ENCODE results near the gene TMEFF2. TPM values are rescaled to one million over a fixed set of nuclear protein-coding genes. Genes with fewer than 3 reads are reported as not detected.
"Not testable (repeated sequence)": the region's sequence is repeated elsewhere in the genome, so short reads cannot be mapped to it uniquely, and the experiment has no call there.

Gene TMEFF2
- total and polyA plus RNA-seq, 7 experiments from 2014 or later, result not detected

DNA sequence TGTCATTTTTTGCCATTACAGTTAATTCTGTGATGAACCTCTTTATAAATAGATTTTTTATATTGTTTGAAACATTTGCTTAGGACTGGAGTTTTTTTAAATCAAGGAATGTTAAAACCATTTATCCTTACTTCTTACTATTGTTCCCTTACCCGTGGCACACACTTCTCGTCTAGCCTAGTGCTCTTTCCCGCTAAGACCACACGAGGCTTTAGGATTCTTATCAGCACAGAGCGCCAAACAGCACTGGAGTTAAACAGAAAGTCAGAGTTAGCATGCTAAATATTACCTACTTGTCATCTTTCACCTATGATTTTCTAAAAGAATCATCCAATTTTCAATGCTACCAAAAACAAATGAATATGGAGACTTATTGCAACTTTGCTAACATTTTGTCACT is 112.6 kb downstream of the TMEFF2 start:
- H3K4me1 ChIP-seq (ENCODE audit: control insufficient read depth in 2 of 2, insufficient read depth in 2 of 2, low read length in 2 of 2), result no peaks in the 10 kb centered on the region
- DNase-seq (no peak), ATAC-seq (no peak)
- H3K9me3 Mint-ChIP-seq, result peaks cover 0 to 3% (median 0%) of the 10 kb centered on the region in 11 donors
- no peak overlapping the region for H3K4me3 ChIP-seq (ENCODE audit: low read length)
- no peaks in the 10 kb centered on the region for H3K27me3 ChIP-seq (ENCODE audit: control insufficient read depth in 2 of 2, insufficient read depth in 2 of 2, low read length in 2 of 2)
- ChIA-PET POLR2A (no interaction called here), CTCF (no interaction called here)
- no peaks in the 10 kb centered on the region for H3K36me3 ChIP-seq (ENCODE audit: control insufficient read depth in 2 of 3, insufficient read depth in 3 of 3, low read length in 3 of 3)
- no peaks in the 10 kb centered on the region for H3K36me3 Mint-ChIP-seq
- H3K4me3 Mint-ChIP-seq, result no peak overlapping the region
- H3K27ac ChIP-seq (ENCODE audit: low read depth, low read length), result no peak overlapping the region
- intact Hi-C loops (cut with micrococcal nuclease), result no loop called here
- H3K27me3 Mint-ChIP-seq, result peaks cover 0 to 12% (median 6%) of the 10 kb centered on the region in 5 donors
- H3K9me3 ChIP-seq (ENCODE audit: control insufficient read depth in 2 of 3, low read length in 3 of 3), result no peaks in the 10 kb centered on the region
- H3K4me1 Mint-ChIP-seq, result peaks cover 0 to 4% (median 0%) of the 10 kb centered on the region in 7 donors
- H3K27ac Mint-ChIP-seq, result no peak overlapping the region

DNA sequence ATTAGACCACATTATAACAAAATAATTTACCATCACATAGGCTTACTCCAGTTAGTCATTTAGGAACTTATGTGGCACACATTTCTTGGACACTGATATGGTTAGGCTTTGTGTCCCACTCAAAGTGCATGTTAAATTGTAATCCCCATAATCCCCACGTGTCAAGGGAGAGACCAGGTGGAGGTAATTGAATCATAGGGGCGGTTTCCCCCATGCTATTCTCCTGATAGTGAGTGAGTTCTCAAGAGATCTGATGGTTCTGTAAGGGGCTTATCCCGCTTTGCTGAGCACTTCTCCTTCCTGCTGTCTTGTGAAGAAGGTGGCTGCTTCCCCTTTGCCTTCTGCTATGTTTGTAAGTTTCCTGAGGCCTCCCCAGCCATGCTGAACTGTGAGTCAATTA is 114.6 kb downstream of the TMEFF2 start:
- H3K27ac ChIP-seq (ENCODE audit: low read depth, low read length); H3K4me3 Mint-ChIP-seq; H3K9me3 Mint-ChIP-seq; H3K27me3 ChIP-seq (ENCODE audit: control insufficient read depth in 2 of 2, insufficient read depth in 2 of 2, low read length in 2 of 2); H3K27ac Mint-ChIP-seq; POLR2A ChIA-PET; H3K4me3 ChIP-seq (ENCODE audit: low read length); ATAC-seq; H3K36me3 ChIP-seq (ENCODE audit: control insufficient read depth in 2 of 3, insufficient read depth in 3 of 3, low read length in 3 of 3); DNase-seq; H3K36me3 Mint-ChIP-seq; intact Hi-C loops (cut with micrococcal nuclease); H3K9me3 ChIP-seq (ENCODE audit: control insufficient read depth in 2 of 3, low read length in 3 of 3); CTCF ChIA-PET; H3K4me1 ChIP-seq (ENCODE audit: control insufficient read depth in 2 of 2, insufficient read depth in 2 of 2, low read length in 2 of 2): not testable (repeated sequence)
- peaks cover 0 to 12% (median 8%) of the 10 kb centered on the region in 5 donors for H3K27me3 Mint-ChIP-seq
- peaks cover 0 to 12% (median 7%) of the 10 kb centered on the region in 7 donors for H3K4me1 Mint-ChIP-seq

DNA sequence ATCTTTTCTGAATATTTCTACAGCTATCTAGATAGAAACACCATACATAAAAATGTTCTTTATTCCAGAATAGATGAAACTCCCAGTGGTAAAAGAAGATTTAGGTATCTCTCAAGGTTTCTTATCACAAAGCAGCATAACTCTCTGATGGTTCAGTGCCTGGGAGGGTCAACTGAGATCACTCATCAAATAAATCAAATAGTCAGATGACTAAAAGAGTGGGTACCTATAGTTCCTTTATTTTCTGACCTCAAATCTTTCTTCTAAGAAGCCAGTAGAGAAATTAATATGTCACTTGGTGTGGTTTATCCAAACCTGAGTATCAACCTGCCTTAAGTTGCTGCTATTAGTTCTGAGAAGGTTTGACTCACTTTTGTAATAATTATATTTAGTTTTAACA is 120.9 kb downstream of the TMEFF2 start:
- Histone ChIP-seq H3K4me3 (ENCODE audit: low read length) (no peak overlapping the region), H3K36me3 (ENCODE audit: control insufficient read depth in 2 of 3, insufficient read depth in 3 of 3, low read length in 3 of 3) (no peaks in the 10 kb centered on the region), H3K27me3 (ENCODE audit: control insufficient read depth in 2 of 2, insufficient read depth in 2 of 2, low read length in 2 of 2) (no peaks in the 10 kb centered on the region), H3K27ac (ENCODE audit: low read depth, low read length) (no peak overlapping the region), H3K9me3 (ENCODE audit: control insufficient read depth in 2 of 3, low read length in 3 of 3) (no peaks in the 10 kb centered on the region), H3K4me1 (ENCODE audit: control insufficient read depth in 2 of 2, insufficient read depth in 2 of 2, low read length in 2 of 2) (peaks cover 0 to 5% of the 10 kb centered on the region in 2 donors)
- Mint-ChIP-seq H3K9me3 (no peaks in the 10 kb centered on the region), H3K27me3 (peaks cover 0 to 11% (median 0%) of the 10 kb centered on the region in 5 donors), H3K27ac (no peak overlapping the region), H3K4me3 (no peak overlapping the region), H3K4me1 (peaks cover 11 to 29% (median 23%) of the 10 kb centered on the region in 7 donors), H3K36me3 (no peaks in the 10 kb centered on the region)
- ChIA-PET CTCF (no interaction called here), POLR2A (no interaction called here)
- DNase-seq (no peak), ATAC-seq (no peak)
- intact Hi-C loops (cut with micrococcal nuclease), result no loop called here

DNA sequence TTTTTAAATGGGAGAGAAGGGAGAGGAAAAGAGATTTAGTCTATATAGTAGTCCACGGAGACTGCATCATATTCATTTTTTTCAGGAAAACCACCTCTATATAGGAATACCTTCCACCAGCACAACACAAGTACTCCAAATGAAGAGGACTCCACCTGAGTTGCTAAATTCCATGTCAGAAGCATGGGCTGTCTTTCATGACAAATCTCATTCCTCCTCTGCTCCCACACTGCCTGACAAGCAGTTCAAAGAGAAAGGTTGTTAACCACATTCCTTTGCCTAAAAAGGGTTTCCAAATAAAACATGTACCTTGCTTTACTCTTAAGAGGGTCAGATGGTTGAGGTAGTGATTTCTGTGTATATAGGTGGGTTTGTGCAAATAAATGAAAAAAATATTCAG is 122.0 kb downstream of the TMEFF2 start:
- DNase-seq (no peak), ATAC-seq (no peak)
- Mint-ChIP-seq H3K27ac (no peak overlapping the region), H3K9me3 (no peaks in the 10 kb centered on the region), H3K4me1 (peaks cover 11 to 29% (median 23%) of the 10 kb centered on the region in 7 donors), H3K27me3 (peaks cover 0 to 17% (median 0%) of the 10 kb centered on the region in 5 donors), H3K4me3 (peak overlapping the region in 6 of 10 donors; percentile 8 to 55 (median 26)), H3K36me3 (no peaks in the 10 kb centered on the region)
- Histone ChIP-seq H3K9me3 (ENCODE audit: control insufficient read depth in 2 of 3, low read length in 3 of 3) (no peaks in the 10 kb centered on the region), H3K4me3 (ENCODE audit: low read length) (no peak overlapping the region), H3K27me3 (ENCODE audit: control insufficient read depth in 2 of 2, insufficient read depth in 2 of 2, low read length in 2 of 2) (no peaks in the 10 kb centered on the region), H3K27ac (ENCODE audit: low read depth, low read length) (no peak overlapping the region), H3K36me3 (ENCODE audit: control insufficient read depth in 2 of 3, insufficient read depth in 3 of 3, low read length in 3 of 3) (no peaks in the 10 kb centered on the region), H3K4me1 (ENCODE audit: control insufficient read depth in 2 of 2, insufficient read depth in 2 of 2, low read length in 2 of 2) (peaks cover 0 to 5% of the 10 kb centered on the region in 2 donors)
- intact Hi-C loops (cut with micrococcal nuclease), result no loop called here
- POLR2A ChIA-PET, result no interaction called here
- CTCF ChIA-PET, result no interaction called here

DNA sequence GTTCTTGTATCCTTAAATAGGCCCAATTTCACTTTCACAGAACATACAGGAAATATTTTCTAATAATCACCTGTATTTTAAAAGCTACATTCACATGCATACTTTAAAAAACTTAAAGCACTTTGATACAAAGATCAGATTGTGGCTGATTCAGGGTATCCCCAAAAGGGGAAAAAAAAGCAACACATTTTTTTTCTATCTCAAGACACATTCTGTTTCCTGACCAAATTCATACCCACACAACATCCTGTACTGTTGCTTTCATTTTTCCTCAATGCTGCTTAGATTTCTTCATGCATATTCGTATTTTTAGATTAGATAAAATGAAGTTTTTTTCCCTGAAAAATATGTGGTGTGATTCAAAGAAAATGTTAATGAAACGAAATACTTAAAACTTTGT is 122.5 kb downstream of the TMEFF2 start:
- intact Hi-C loops (cut with micrococcal nuclease), result no loop called here
- DNase-seq (no peak), ATAC-seq (peak; percentile 52)
- Mint-ChIP-seq H3K4me3 (peak overlapping the region in 6 of 10 donors; percentile 8 to 55 (median 26)), H3K9me3 (no peaks in the 10 kb centered on the region), H3K36me3 (no peaks in the 10 kb centered on the region), H3K27me3 (peaks cover 0 to 21% (median 0%) of the 10 kb centered on the region in 5 donors), H3K4me1 (peaks cover 11 to 29% (median 23%) of the 10 kb centered on the region in 7 donors), H3K27ac (no peak overlapping the region)
- Histone ChIP-seq H3K27me3 (ENCODE audit: control insufficient read depth in 2 of 2, insufficient read depth in 2 of 2, low read length in 2 of 2) (no peaks in the 10 kb centered on the region), H3K4me1 (ENCODE audit: control insufficient read depth in 2 of 2, insufficient read depth in 2 of 2, low read length in 2 of 2) (peaks cover 0 to 5% of the 10 kb centered on the region in 2 donors), H3K9me3 (ENCODE audit: control insufficient read depth in 2 of 3, low read length in 3 of 3) (no peaks in the 10 kb centered on the region), H3K27ac (ENCODE audit: low read depth, low read length) (no peak overlapping the region), H3K4me3 (ENCODE audit: low read length) (no peak overlapping the region), H3K36me3 (ENCODE audit: control insufficient read depth in 2 of 3, insufficient read depth in 3 of 3, low read length in 3 of 3) (no peaks in the 10 kb centered on the region)
- ChIA-PET POLR2A (no interaction called here), CTCF (no interaction called here)

DNA sequence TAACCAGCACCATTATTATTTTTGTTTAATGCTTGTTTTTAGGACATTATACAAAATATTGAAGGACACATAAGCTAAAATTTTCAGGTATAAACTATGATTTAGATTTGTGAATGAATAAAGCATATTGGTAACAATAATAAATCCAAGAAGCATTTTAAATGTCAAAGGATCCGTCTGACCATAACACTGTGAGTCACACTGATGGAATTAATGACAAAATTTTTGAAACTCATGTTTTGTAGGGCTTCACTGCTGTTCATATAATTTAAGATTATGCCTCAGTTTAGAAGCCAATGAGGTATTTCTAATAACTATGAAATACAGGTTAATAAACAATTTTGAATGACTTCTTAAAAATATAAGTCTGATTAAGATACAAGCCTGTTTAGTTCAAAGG is 124.6 kb downstream of the TMEFF2 start:
- H3K9me3 Mint-ChIP-seq, result no peaks in the 10 kb centered on the region
- no peak overlapping the region for H3K4me3 Mint-ChIP-seq
- ChIA-PET POLR2A (no interaction called here), CTCF (no interaction called here)
- peaks cover 2 to 28% (median 7%) of the 10 kb centered on the region in 5 donors for H3K27me3 Mint-ChIP-seq
- H3K36me3 ChIP-seq (ENCODE audit: control insufficient read depth in 2 of 3, insufficient read depth in 3 of 3, low read length in 3 of 3), result no peaks in the 10 kb centered on the region
- ATAC-seq (no peak), DNase-seq (no peak)
- H3K9me3 ChIP-seq (ENCODE audit: control insufficient read depth in 2 of 3, low read length in 3 of 3), result no peaks in the 10 kb centered on the region
- intact Hi-C loops (cut with micrococcal nuclease), result no loop called here
- no peaks in the 10 kb centered on the region for H3K27me3 ChIP-seq (ENCODE audit: control insufficient read depth in 2 of 2, insufficient read depth in 2 of 2, low read length in 2 of 2)
- H3K36me3 Mint-ChIP-seq, result no peaks in the 10 kb centered on the region
- H3K27ac Mint-ChIP-seq, result no peak overlapping the region
- peaks cover 6 to 22% (median 15%) of the 10 kb centered on the region in 7 donors for H3K4me1 Mint-ChIP-seq
- no peak overlapping the region for H3K4me3 ChIP-seq (ENCODE audit: low read length)
- H3K27ac ChIP-seq (ENCODE audit: low read depth, low read length), result no peak overlapping the region
- H3K4me1 ChIP-seq (ENCODE audit: control insufficient read depth in 2 of 2, insufficient read depth in 2 of 2, low read length in 2 of 2), result peaks cover 0 to 5% of the 10 kb centered on the region in 2 donors

DNA sequence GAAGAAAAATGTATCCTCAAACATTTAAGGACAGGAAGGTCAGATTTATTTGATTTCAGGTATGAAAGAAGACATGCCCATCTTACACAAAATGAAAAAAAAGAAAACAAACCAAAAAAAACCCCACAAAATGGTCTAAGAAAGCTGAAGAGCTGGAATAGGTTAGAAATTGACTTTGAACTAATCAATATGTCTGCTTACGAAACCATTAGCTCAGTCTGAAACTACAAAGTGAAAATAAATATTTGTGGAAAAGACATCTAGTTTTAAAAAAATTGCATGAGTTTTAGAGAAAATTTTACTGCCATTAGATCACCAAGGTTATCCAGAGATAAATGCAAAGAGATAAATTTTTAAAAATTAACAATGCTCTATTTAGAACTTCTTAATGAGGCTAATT is 125.3 kb downstream of the TMEFF2 start:
- ATAC-seq, result no peak
- no peaks in the 10 kb centered on the region for H3K9me3 Mint-ChIP-seq
- ChIA-PET POLR2A (no interaction called here), CTCF (no interaction called here)
- DNase-seq, result no peak
- no peaks in the 10 kb centered on the region for H3K9me3 ChIP-seq (ENCODE audit: control insufficient read depth in 2 of 3, low read length in 3 of 3)
- H3K4me3 Mint-ChIP-seq, result no peak overlapping the region
- no peak overlapping the region for H3K27ac Mint-ChIP-seq
- H3K27me3 ChIP-seq (ENCODE audit: control insufficient read depth in 2 of 2, insufficient read depth in 2 of 2, low read length in 2 of 2), result no peaks in the 10 kb centered on the region
- no peak overlapping the region for H3K27ac ChIP-seq (ENCODE audit: low read depth, low read length)
- H3K36me3 ChIP-seq (ENCODE audit: control insufficient read depth in 2 of 3, insufficient read depth in 3 of 3, low read length in 3 of 3), result no peaks in the 10 kb centered on the region
- no peak overlapping the region for H3K4me3 ChIP-seq (ENCODE audit: low read length)
- peaks cover 0 to 5% of the 10 kb centered on the region in 2 donors for H3K4me1 ChIP-seq (ENCODE audit: control insufficient read depth in 2 of 2, insufficient read depth in 2 of 2, low read length in 2 of 2)
- intact Hi-C loops (cut with micrococcal nuclease), result no loop called here
- H3K36me3 Mint-ChIP-seq, result no peaks in the 10 kb centered on the region
- peaks cover 6 to 22% (median 15%) of the 10 kb centered on the region in 7 donors for H3K4me1 Mint-ChIP-seq
- H3K27me3 Mint-ChIP-seq, result peaks cover 5 to 32% (median 10%) of the 10 kb centered on the region in 5 donors

Data from naive thymus-derived CD4-positive, alpha-beta T cell (primary cell).